HG03342 (cell line): ENCODE measurements around the gene RNF32.

Source experiments
- ATAC-seq: cut with Tn5 transposase; IDR thresholded peaks from one replicate; pipeline ENCODE4 v1.9.1; 2021; ENCODE audit warnings: mild to moderate bottlenecking, moderate library complexity; ENCODE audit not compliant: unreplicated experiment

The RNF32 gene

GRCh38 chr7:156640257-156640948 lies at the start of gene RNF32:
TSS of gene RNF32 (plus strand) at chr7:156640774. CDS start at chr7:156643878, 3,104 bp downstream.
- peak; percentile 77 for ATAC-seq

GRCh38 chr7:156592155-156592884 lies 48.3 kb upstream of the RNF32 start:
- no peak for ATAC-seq

GRCh38 chr7:156594283-156595080 lies 46.1 kb upstream of the RNF32 start:
- no peak for ATAC-seq

- ATAC-seq: no peak
Measured at GRCh38 chr7:156600496-156600895, 40.1 kb upstream of the RNF32 start.

- ATAC-seq: no peak
Measured at GRCh38 chr7:156602283-156602682, 38.3 kb upstream of the RNF32 start.

GRCh38 chr7:156603011-156603410 lies 37.6 kb upstream of the RNF32 start:
- ATAC-seq: no peak

GRCh38 chr7:156603629-156604028 lies 36.9 kb upstream of the RNF32 start:
- ATAC-seq: no peak

GRCh38 chr7:156604311-156604710 lies 36.3 kb upstream of the RNF32 start:
- ATAC-seq: no peak

GRCh38 chr7:156604836-156605695 lies 35.5 kb upstream of the RNF32 start:
- no peak for ATAC-seq

GRCh38 chr7:156606135-156606534 lies 34.4 kb upstream of the RNF32 start:
- no peak for ATAC-seq

- no peak for ATAC-seq
Measured at GRCh38 chr7:156606691-156607331, 33.8 kb upstream of the RNF32 start.

- ATAC-seq: no peak
Measured at GRCh38 chr7:156607332-156608172, 33.0 kb upstream of the RNF32 start.

- no peak for ATAC-seq
Measured at GRCh38 chr7:156608173-156608478, 32.4 kb upstream of the RNF32 start.

- ATAC-seq: no peak
Measured at GRCh38 chr7:156609010-156609877, 31.3 kb upstream of the RNF32 start.

- ATAC-seq: no peak
Measured at GRCh38 chr7:156610130-156610529, 30.4 kb upstream of the RNF32 start.

- ATAC-seq: no peak
Measured at GRCh38 chr7:156610601-156611000, 30.0 kb upstream of the RNF32 start.

GRCh38 chr7:156611014-156612010 lies 29.3 kb upstream of the RNF32 start:
- ATAC-seq: no peak
